ENCODE measurements around the gene BPTF. TPM values are rescaled to one million over a fixed set of nuclear protein-coding genes. Genes with fewer than 3 reads are reported as not detected.

The BPTF gene
- total and polyA plus RNA-seq, 2 of the 13 experiments (the other 11 are each of a cell fraction or from before 2014, with no cell fraction given), result 43.5 to 66.1 TPM

- TF ChIP-seq GMEB1 (CRISPR knock-in tag; IDR thresholded peaks at IDR 0.05; ENCODE audit: borderline replicate concordance) (peak; percentile 5; the same call in 1 of the 2 replicates), GATAD2A (CRISPR knock-in tag; IDR thresholded peaks at IDR 0.05) (0 out of 2 replicates have a peak, but pooled peaks have one; percentile 20), STAT5B (CRISPR knock-in tag; IDR thresholded peaks at IDR 0.05) (0 out of 2 replicates have a peak, but pooled peaks have one; percentile 9), FOXK2 (IDR thresholded peaks at IDR 0.05) (no peak), ZNF235 (CRISPR knock-in tag; IDR thresholded peaks at IDR 0.05; ENCODE audit: borderline replicate concordance) (no peak), GLMP (CRISPR knock-in tag; IDR thresholded peaks at IDR 0.05; ENCODE audit: borderline replicate concordance) (no peak), LCORL (IDR thresholded peaks at IDR 0.05) (no peak), LCORL (CRISPR knock-in tag; IDR thresholded peaks at IDR 0.05) (peak; percentile 19; the same call in 1 of the 2 replicates), REPIN1 (CRISPR knock-in tag; IDR thresholded peaks at IDR 0.05; ENCODE audit: borderline replicate concordance, low read depth) (0 out of 2 replicates have a peak, but pooled peaks have one; percentile 5), HMGXB4 (CRISPR knock-in tag; IDR thresholded peaks at IDR 0.05; ENCODE audit: borderline replicate concordance in 1 of 2, low read depth in 1 of 2) (no peak), ZBTB14 (CRISPR knock-in tag; IDR thresholded peaks at IDR 0.05) (no peak), SPEN (CRISPR knock-in tag; IDR thresholded peaks at IDR 0.05; ENCODE audit: low read depth) (no peak), MLX (CRISPR knock-in tag; IDR thresholded peaks at IDR 0.05) (no peak)
Measured at GRCh38 chr17:67994817-67995569, 169.7 kb downstream of the BPTF start (continued).

All from HepG2 (cell line).